WTC11 (cell line): ENCODE results near the gene MOXD1. TPM values are rescaled to one million over a fixed set of nuclear protein-coding genes. Genes with fewer than 3 reads are reported as not detected.

Experiments used
- ATAC-seq: fragments of 200-7000 bp; cut with Tn5 transposase; 2 replicates; pipeline ENCODE4 v1.10.0; 2021; ENCODE audit warnings: mild to moderate bottlenecking, moderate library complexity
- CTCF ChIA-PET: fragments of 300-600 bp; sonication (Branson Sonifier 250); formaldehyde crosslinking; loops from one replicate; lab custom pipeline; 2021; ENCODE audit warnings: antibody characterized with exemption; lab: Charles Lee
- POLR2A ChIA-PET: fragments of 350-600 bp; sonication (Branson Sonifier 250); formaldehyde crosslinking; loops from one replicate; lab custom pipeline; 2021; ENCODE audit warnings: antibody characterized with exemption; lab: Charles Lee
- DNase-seq: peaks from one replicate; pipeline ENCODE4 v3.0.0; 2021; ENCODE audit warnings: low spot score
- H3K27ac Mint-ChIP-seq: 2 replicates; pipeline ENCODE4 v1.8.0; 2021; ENCODE audit warnings: mixed read lengths
- H3K27me3 Mint-ChIP-seq: 2 replicates; pipeline ENCODE4 v1.8.0; 2021; ENCODE audit warnings: low read depth, mild to moderate bottlenecking, moderate library complexity, mixed read lengths
- H3K36me3 Mint-ChIP-seq: 2 replicates; pipeline ENCODE4 v1.8.0; 2021; ENCODE audit warnings: mixed read lengths
- H3K4me1 Mint-ChIP-seq: 2 replicates; pipeline ENCODE4 v1.8.0; 2022; ENCODE audit warnings: mixed read lengths
- H3K4me3 Mint-ChIP-seq: 2 replicates; pipeline ENCODE4 v1.8.0; 2021; ENCODE audit warnings: mild to moderate bottlenecking, moderate library complexity, mixed read lengths
- H3K9me3 Mint-ChIP-seq: 2 replicates; pipeline ENCODE4 v1.8.0; 2021; ENCODE audit warnings: mixed read lengths
- CTCF ChIP-seq: fragments of 200-600 bp; IDR thresholded peaks from 2 replicates; pipeline ENCODE4 v1.8.0; 2022; ENCODE audit warnings: antibody characterized with exemption
- EMX1 ChIP-seq: fragments of 250-450 bp; sonication (Bioruptor Pico); IDR thresholded peaks from 2 replicates; pipeline ENCODE4 v1.8.0; 2021; ENCODE audit warnings: mild to moderate bottlenecking
- ESRRA ChIP-seq: sonication (generic); formaldehyde crosslinking; IDR thresholded peaks from 2 replicates; pipeline ENCODE4 v1.8.1; 2022; ENCODE audit warnings: mild to moderate bottlenecking, missing genetic modification reagents, borderline replicate concordance
- FOXK1 ChIP-seq: sonication (generic); formaldehyde crosslinking; IDR thresholded peaks from 2 replicates; pipeline ENCODE4 v1.8.0; 2022; ENCODE audit warnings: mild to moderate bottlenecking, moderate library complexity, missing genetic modification reagents
- FOXP4 ChIP-seq: sonication (generic); formaldehyde crosslinking; IDR thresholded peaks from 2 replicates; pipeline ENCODE4 v1.8.0; 2022; ENCODE audit warnings: mild to moderate bottlenecking, missing genetic modification reagents
- GABPB1 ChIP-seq: sonication (generic); formaldehyde crosslinking; IDR thresholded peaks from 2 replicates; pipeline ENCODE4 v1.8.1; 2023; ENCODE audit warnings: mild to moderate bottlenecking, missing genetic modification reagents
- MXD4 ChIP-seq: fragments of 250-450 bp; sonication (Bioruptor Pico); IDR thresholded peaks from 2 replicates; pipeline ENCODE4 v1.8.0; 2021; ENCODE audit warnings: mild to moderate bottlenecking, moderate library complexity, borderline replicate concordance
- OVOL2 ChIP-seq: fragments of 250-450 bp; sonication (Bioruptor Pico); IDR thresholded peaks from 2 replicates; pipeline ENCODE4 v1.9.0; 2021; ENCODE audit warnings: mild to moderate bottlenecking, borderline replicate concordance
- PREB ChIP-seq: sonication (generic); formaldehyde crosslinking; IDR thresholded peaks from 2 replicates; pipeline ENCODE4 v1.8.1; 2022; ENCODE audit warnings: mild to moderate bottlenecking, missing genetic modification reagents, moderate library complexity, borderline replicate concordance
- RORB ChIP-seq: fragments of 250-450 bp; sonication (Bioruptor Pico); IDR thresholded peaks from 2 replicates; pipeline ENCODE4 v1.9.0; 2021; ENCODE audit warnings: mild to moderate bottlenecking
- SMAD3 ChIP-seq: sonication (generic); formaldehyde crosslinking; IDR thresholded peaks from 2 replicates; pipeline ENCODE4 v1.8.0; 2022; ENCODE audit warnings: missing genetic modification reagents, mild to moderate bottlenecking, borderline replicate concordance
- SOX15 ChIP-seq: fragments of 250-450 bp; sonication (Bioruptor Pico); IDR thresholded peaks from 2 replicates; pipeline ENCODE4 v1.9.0; 2021; ENCODE audit warnings: mild to moderate bottlenecking
- TCF7 ChIP-seq: sonication (generic); formaldehyde crosslinking; IDR thresholded peaks from 2 replicates; pipeline ENCODE4 v1.8.0; 2022; ENCODE audit warnings: mild to moderate bottlenecking, low read depth, missing genetic modification reagents, moderate library complexity
- ZBTB21 ChIP-seq: sonication (generic); formaldehyde crosslinking; IDR thresholded peaks from 2 replicates; pipeline ENCODE4 v1.8.1; 2023; ENCODE audit warnings: mild to moderate bottlenecking, missing genetic modification reagents, borderline replicate concordance
- ZBTB43 ChIP-seq: sonication (generic); formaldehyde crosslinking; IDR thresholded peaks from 2 replicates; pipeline ENCODE4 v1.8.1; 2023; ENCODE audit warnings: mild to moderate bottlenecking, missing genetic modification reagents
- ZNF138 ChIP-seq: sonication (generic); formaldehyde crosslinking; conservative IDR thresholded peaks from 2 replicates; pipeline ENCODE4 v1.8.1; 2022; ENCODE audit warnings: mild to moderate bottlenecking, moderate library complexity, missing genetic modification reagents
- ZNF219 ChIP-seq: sonication (generic); formaldehyde crosslinking; IDR thresholded peaks from 2 replicates; pipeline ENCODE4 v1.8.0; 2023; ENCODE audit warnings: missing genetic modification reagents, mild to moderate bottlenecking, borderline replicate concordance
- ZNF232 ChIP-seq: sonication (generic); formaldehyde crosslinking; IDR thresholded peaks from 2 replicates; pipeline ENCODE4 v1.8.0; 2022; ENCODE audit warnings: mild to moderate bottlenecking, missing genetic modification reagents
- ZNF263 ChIP-seq: sonication (generic); formaldehyde crosslinking; IDR thresholded peaks from 2 replicates; pipeline ENCODE4 v1.8.1; 2022; ENCODE audit warnings: low read depth, mild to moderate bottlenecking, moderate library complexity, missing genetic modification reagents
- ZNF396 ChIP-seq: fragments of 250-450 bp; sonication (Bioruptor Pico); IDR thresholded peaks from 2 replicates; pipeline ENCODE4 v1.8.0; 2021; ENCODE audit warnings: mild to moderate bottlenecking, moderate library complexity, borderline replicate concordance
- ZNF532 ChIP-seq: fragments of 250-450 bp; sonication (Bioruptor Pico); IDR thresholded peaks from 2 replicates; pipeline ENCODE4 v1.9.0; 2021; ENCODE audit warnings: mild to moderate bottlenecking, borderline replicate concordance
- total RNA-seq: library from RNA; stranded (reverse); gene quantifications from 3 replicates; pipeline ENCODE4 v1.2.3, GENCODE V29; 2021

Gene MOXD1
- total RNA-seq, 1 experiment from 2014 or later, result 1.7 TPM

GRCh38 chr6:132391391-132392269 lies 9.6 kb downstream of the MOXD1 start:
- ATAC-seq (peak; percentile 24), DNase-seq (no peak)
- CTCF ChIA-PET, result interaction anchor here (0.7 to 2.5 kb wide), 4 partner anchors 9 to 112 kb away, joined by 3 to 38 read pairs (median 14); no protein-coding TSS in a partner anchor
- peaks cover 8% of the 10 kb centered on the region for H3K27me3 Mint-ChIP-seq
- peaks cover 18% of the 10 kb centered on the region for H3K9me3 Mint-ChIP-seq
- TF ChIP-seq ESRRA (CRISPR knock-in tag) (no peak), FOXK1 (CRISPR knock-in tag) (no peak), FOXP4 (CRISPR knock-in tag) (no peak), RORB (no peak), EMX1 (CRISPR knock-in tag) (no peak), ZBTB21 (no peak), MXD4 (CRISPR knock-in tag) (no peak), ZNF532 (CRISPR knock-in tag) (no peak), PREB (no peak), ZBTB43 (CRISPR knock-in tag) (no peak), SOX15 (CRISPR knock-in tag) (no peak), ZNF396 (no peak)
- POLR2A ChIA-PET, result no interaction called here
- H3K4me3 Mint-ChIP-seq, result no peak overlapping the region
- no peaks in the 10 kb centered on the region; the same call in 1 of the 2 replicates for H3K36me3 Mint-ChIP-seq
- peaks cover 20% of the 10 kb centered on the region for H3K4me1 Mint-ChIP-seq
- H3K27ac Mint-ChIP-seq, result 0 out of 2 replicates have a peak overlapping the region, but pooled peaks have one; percentile 11

- peaks cover 16% of the 10 kb centered on the region for H3K9me3 Mint-ChIP-seq
- no peak for ATAC-seq
- CTCF ChIA-PET, result no interaction called here
- TF ChIP-seq TCF7 (CRISPR knock-in tag), result no peak
- TF ChIP-seq GABPB1 (CRISPR knock-in tag), result no peak
- TF ChIP-seq ZNF219 (CRISPR knock-in tag), result no peak
- no peak for TF ChIP-seq OVOL2 (CRISPR knock-in tag)
- TF ChIP-seq ZNF138 (CRISPR knock-in tag), result no peak
- TF ChIP-seq ZNF232 (CRISPR knock-in tag), result no peak
- TF ChIP-seq EMX1 (CRISPR knock-in tag), result no peak
- TF ChIP-seq ESRRA (CRISPR knock-in tag), result no peak
- TF ChIP-seq CTCF, result no peak
- TF ChIP-seq ZNF263 (CRISPR knock-in tag), result no peak
- no peak for TF ChIP-seq SMAD3 (CRISPR knock-in tag)
These were observed 10.8 kb downstream of the MOXD1 start for GRCh38 chr6:132390451-132390850.

More at GRCh38 chr6:132390451-132390850, 10.8 kb downstream of the MOXD1 start:
- DNase-seq, result no peak
- H3K27me3 Mint-ChIP-seq, result no peaks in the 10 kb centered on the region
- H3K27ac Mint-ChIP-seq, result no peak overlapping the region
- no peaks in the 10 kb centered on the region; the same call in 1 of the 2 replicates for H3K36me3 Mint-ChIP-seq
- POLR2A ChIA-PET, result no interaction called here
- H3K4me1 Mint-ChIP-seq, result peaks cover 20% of the 10 kb centered on the region
- no peak overlapping the region for H3K4me3 Mint-ChIP-seq
